ENCODE results near the gene TSPAN17. TPM values are rescaled to one million over a fixed set of nuclear protein-coding genes. Genes with fewer than 3 reads are reported as not detected.

Gene TSPAN17
- total RNA-seq, 2 donors from 2014 or later, result 25.3 to 31.8 TPM

DNA sequence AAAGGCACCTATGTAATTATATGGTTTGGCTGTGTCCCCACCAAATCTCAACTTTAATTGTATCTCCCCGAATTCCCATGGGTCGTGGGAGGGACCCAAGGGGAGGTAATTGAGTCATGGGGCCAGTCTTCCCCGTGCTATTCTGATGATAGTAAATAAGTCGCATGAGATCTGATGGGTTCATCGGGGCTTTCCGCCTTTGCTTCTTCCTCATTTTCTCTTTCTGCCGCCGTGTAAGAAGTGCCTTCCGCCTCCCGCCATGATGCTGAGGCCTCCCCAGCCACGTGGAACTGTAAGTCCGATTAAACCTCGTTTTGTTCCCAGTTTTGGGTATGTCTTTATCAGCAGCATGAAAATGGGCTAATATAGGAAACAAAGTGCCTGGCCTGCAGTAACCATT, 56.6 kb downstream of the TSPAN17 start:
- Mint-ChIP-seq H3K27me3 (ENCODE audit: low read depth) (peaks cover 25% of the 10 kb centered on the region), H3K27ac (no peak overlapping the region), H3K9me3 (no peaks in the 10 kb centered on the region), H3K4me1 (ENCODE audit: low read depth) (no peaks in the 10 kb centered on the region), H3K36me3 (ENCODE audit: insufficient read depth in 2 of 2) (no peaks in the 10 kb centered on the region), H3K4me3 (no peak overlapping the region)
- ATAC-seq (replicated peaks in 1 of 2) (no peak), DNase-seq (no peak)

DNA sequence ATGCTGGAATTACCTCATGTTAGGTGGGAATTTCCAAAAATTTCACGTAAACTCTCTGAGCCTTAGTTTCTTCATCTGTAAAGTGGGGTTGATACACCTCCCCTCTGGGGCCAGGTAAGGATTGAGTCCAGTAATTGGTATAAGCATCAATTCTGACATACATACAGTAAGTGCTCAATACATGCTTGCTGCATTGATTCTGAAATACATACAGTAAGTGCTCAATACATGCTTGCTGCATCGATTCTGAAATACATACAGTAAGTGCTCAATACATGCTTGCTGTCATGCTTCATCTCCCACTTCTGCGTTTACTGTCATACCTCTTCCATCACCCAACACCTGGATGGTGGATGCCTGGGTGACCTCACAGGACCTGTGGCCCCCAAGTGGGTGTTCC, 57.1 kb downstream of the TSPAN17 start:
- Mint-ChIP-seq H3K27me3 (ENCODE audit: low read depth) (peaks cover 21% of the 10 kb centered on the region), H3K4me1 (ENCODE audit: low read depth) (no peaks in the 10 kb centered on the region), H3K9me3 (no peaks in the 10 kb centered on the region), H3K36me3 (ENCODE audit: insufficient read depth in 2 of 2) (no peaks in the 10 kb centered on the region), H3K4me3 (no peak overlapping the region), H3K27ac (no peak overlapping the region)
- no peak for DNase-seq
- no peak for ATAC-seq (replicated peaks in 1 of 2)

DNA sequence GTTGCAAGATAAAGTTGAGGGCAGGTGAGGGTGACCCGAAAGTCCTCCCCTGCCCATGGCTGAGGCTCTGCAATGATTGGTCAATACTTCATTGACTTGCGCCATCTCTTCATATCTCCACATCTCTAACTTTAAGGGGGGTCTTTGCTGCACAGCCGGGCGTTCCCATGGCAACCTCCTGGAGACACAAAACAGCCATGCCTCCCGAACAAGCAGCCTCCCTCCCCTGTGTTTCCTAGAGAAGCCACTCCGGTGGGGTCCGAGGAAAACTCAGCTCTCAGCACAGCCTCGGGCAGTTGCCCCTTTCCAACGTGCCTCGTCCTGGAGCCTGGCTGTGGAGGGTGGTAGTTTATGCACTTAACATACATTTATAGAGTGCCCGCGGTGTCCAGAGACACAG, 57.5 kb downstream of the TSPAN17 start:
- ATAC-seq (replicated peaks in 1 of 2), result no peak
- no peaks in the 10 kb centered on the region for H3K4me1 Mint-ChIP-seq (ENCODE audit: low read depth)
- no peaks in the 10 kb centered on the region for H3K9me3 Mint-ChIP-seq
- peaks cover 23% of the 10 kb centered on the region for H3K27me3 Mint-ChIP-seq (ENCODE audit: low read depth)
- H3K36me3 Mint-ChIP-seq (ENCODE audit: insufficient read depth in 2 of 2), result no peaks in the 10 kb centered on the region
- no peak overlapping the region for H3K4me3 Mint-ChIP-seq
- no peak for DNase-seq
- no peak overlapping the region for H3K27ac Mint-ChIP-seq

Other genes starting within 250 kb of the TSPAN17 start
- 10 to 100 TPM; 38.1 to 41.9 TPM for gene CLTB, start 230.9 kb upstream of the TSPAN17 start, total RNA-seq
- 10 to 100 TPM; 44.8 to 45.0 TPM for gene FAF2, start 199.1 kb upstream of the TSPAN17 start, total RNA-seq
- gene RNF44, start 110.1 kb upstream of the TSPAN17 start, total RNA-seq, result 10 to 100 TPM; 93.0 to 93.6 TPM
- gene CDHR2, start 98.1 kb upstream of the TSPAN17 start, total RNA-seq, result under 1 TPM; 0.67 to 0.81 TPM
- gene GPRIN1, start 37.3 kb upstream of the TSPAN17 start, total RNA-seq, result 1 to 10 TPM; 1.4 to 2.0 TPM
- under 1 TPM in 1 of 2 donors, not detected in 1; 0.81 TPM for gene SNCB, start 16.9 kb upstream of the TSPAN17 start, total RNA-seq
- gene EIF4E1B, start 16.8 kb upstream of the TSPAN17 start, total RNA-seq, result not detected
- gene UNC5A, start 163.1 kb downstream of the TSPAN17 start, total RNA-seq, result under 1 TPM in 1 of 2 donors, not detected in 1; 0.23 TPM

Measured in activated T-cell treated with anti-CD3 and anti-CD28 coated beads, Interleukin-2, amount 50 U/mL, for 72 hours (primary cell).